Mucosa of descending colon (tissue), 3 donors: ENCODE results near the gene IMMP2L. TPM values are rescaled to one million over a fixed set of nuclear protein-coding genes. Genes with fewer than 3 reads are reported as not detected.

ENCODE experiments used
- ATAC-seq: fragments of 200-7000 bp; cut with Tn5 transposase; one replicate; pipeline ENCODE4 v1.9.1; 2020; ENCODE audit warnings: mild to moderate bottlenecking, moderate library complexity
- DNase-seq, 3 donors: peaks; one replicate each; pipeline ENCODE4 v3.0.0-alpha.2; 2020
- H3K36me3 ChIP-seq: fragments of 200-600 bp; one replicate; pipeline ENCODE4 v1.8.0; 2021; ENCODE audit warnings: low read depth, mild to moderate bottlenecking
- H3K4me1 ChIP-seq: fragments of 200-600 bp; one replicate; pipeline ENCODE4 v1.8.0; 2021; ENCODE audit warnings: low read depth, mild to moderate bottlenecking
- H3K4me3 ChIP-seq: fragments of 200-600 bp; one replicate; pipeline ENCODE4 v1.8.0; 2021; ENCODE audit warnings: mild to moderate bottlenecking
- H3K9me3 ChIP-seq: fragments of 200-600 bp; one replicate; pipeline ENCODE4 v1.8.0; 2021; ENCODE audit warnings: mild to moderate bottlenecking
- intact Hi-C, 2 donors: fragments of 100-400 bp; cut with DNase I in 1 of 2; cut with micrococcal nuclease in 1 of 2; formaldehyde crosslinking; loops; one replicate each; pipeline versions ENCODE4 v1.11.0 to v1.11.1; 2022; cut with DNase I, micrococcal nuclease
- total RNA-seq, 3 donors: library from RNA; stranded (reverse); fragmentation: NEBNext Ultra II Directional in 2 of 3; extraction: Animal tissue kit (Norgen Biotek cat#: 25700) in 2 of 3; gene quantifications; one replicate each; pipeline versions ENCODE4 v1.2.1 to v1.2.4, GENCODE V29; 2021 to 2023
- TF ChIP-seq, protein P1 (sequence below): fragments of 200-600 bp; IDR thresholded peaks from one replicate; pipeline ENCODE4 v1.8.0; 2022; ENCODE audit warnings: antibody characterized with exemption, mild to moderate bottlenecking
- donor health status: DM: no; HTN: no; CAD: no; lungs with moderate emphysema.
- donor health status: DM: no; HTN: no; CAD: no.
- donor health status: DM: no; HTN: yes; CAD: no.

Gene IMMP2L
- total RNA-seq, 3 donors from 2014 or later = 12.1 to 20.7 (median 17.7) TPM

DNA sequence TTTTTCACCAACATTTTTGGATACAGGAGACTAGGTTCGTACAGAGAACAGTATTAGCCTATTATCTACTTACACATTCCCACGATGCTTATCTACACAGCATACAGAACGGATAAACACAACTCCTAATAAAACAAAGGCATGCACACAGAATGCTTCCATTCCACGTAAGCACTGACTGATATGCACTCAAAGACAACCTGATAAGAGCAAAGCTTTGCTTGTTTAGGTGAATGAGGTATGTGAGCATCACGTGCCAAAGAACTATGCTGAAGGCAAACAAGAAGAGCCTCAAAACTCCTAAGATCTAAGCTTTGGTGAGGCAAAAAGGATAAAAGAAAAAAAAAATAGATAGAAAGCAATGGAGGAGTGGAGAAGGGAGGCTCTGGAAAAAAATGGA is 884.9 kb downstream of the IMMP2L start:
- peaks cover 8% of the 10 kb centered on the region for H3K9me3 ChIP-seq
- intact Hi-C loops = no loop called here
- peak; percentile 46 for ATAC-seq

DNA sequence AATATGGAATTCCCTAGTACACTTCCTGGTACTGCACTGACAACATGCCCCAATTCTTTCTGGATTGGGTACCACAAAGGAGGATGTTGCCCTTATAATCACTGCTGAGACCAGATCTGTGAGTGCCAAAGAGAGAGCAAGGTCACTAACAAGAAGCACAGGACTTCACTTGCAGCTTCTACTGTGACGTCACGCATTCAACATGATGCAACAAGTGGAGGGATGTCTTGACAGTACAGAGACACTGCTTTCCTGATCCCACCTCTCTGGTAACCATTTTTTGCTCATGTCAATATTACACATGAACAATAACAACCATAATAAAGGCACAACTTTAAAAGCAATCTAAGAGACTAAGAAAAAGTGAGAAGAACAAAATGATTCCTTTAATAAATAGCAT is 885.5 kb downstream of the IMMP2L start:
- no peak overlapping the region for H3K4me3 ChIP-seq
- no peak for ATAC-seq
- no peaks in the 10 kb centered on the region for H3K36me3 ChIP-seq

More for the DNA sequence above, 884.9 kb downstream of the IMMP2L start:
- Histone ChIP-seq H3K4me3 (no peak overlapping the region), H3K36me3 (no peaks in the 10 kb centered on the region), H3K4me1 (no peaks in the 10 kb centered on the region)
- TF ChIP-seq, protein P1, sequence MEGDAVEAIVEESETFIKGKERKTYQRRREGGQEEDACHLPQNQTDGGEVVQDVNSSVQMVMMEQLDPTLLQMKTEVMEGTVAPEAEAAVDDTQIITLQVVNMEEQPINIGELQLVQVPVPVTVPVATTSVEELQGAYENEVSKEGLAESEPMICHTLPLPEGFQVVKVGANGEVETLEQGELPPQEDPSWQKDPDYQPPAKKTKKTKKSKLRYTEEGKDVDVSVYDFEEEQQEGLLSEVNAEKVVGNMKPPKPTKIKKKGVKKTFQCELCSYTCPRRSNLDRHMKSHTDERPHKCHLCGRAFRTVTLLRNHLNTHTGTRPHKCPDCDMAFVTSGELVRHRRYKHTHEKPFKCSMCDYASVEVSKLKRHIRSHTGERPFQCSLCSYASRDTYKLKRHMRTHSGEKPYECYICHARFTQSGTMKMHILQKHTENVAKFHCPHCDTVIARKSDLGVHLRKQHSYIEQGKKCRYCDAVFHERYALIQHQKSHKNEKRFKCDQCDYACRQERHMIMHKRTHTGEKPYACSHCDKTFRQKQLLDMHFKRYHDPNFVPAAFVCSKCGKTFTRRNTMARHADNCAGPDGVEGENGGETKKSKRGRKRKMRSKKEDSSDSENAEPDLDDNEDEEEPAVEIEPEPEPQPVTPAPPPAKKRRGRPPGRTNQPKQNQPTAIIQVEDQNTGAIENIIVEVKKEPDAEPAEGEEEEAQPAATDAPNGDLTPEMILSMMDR = no peak
- no peak for DNase-seq

DNA sequence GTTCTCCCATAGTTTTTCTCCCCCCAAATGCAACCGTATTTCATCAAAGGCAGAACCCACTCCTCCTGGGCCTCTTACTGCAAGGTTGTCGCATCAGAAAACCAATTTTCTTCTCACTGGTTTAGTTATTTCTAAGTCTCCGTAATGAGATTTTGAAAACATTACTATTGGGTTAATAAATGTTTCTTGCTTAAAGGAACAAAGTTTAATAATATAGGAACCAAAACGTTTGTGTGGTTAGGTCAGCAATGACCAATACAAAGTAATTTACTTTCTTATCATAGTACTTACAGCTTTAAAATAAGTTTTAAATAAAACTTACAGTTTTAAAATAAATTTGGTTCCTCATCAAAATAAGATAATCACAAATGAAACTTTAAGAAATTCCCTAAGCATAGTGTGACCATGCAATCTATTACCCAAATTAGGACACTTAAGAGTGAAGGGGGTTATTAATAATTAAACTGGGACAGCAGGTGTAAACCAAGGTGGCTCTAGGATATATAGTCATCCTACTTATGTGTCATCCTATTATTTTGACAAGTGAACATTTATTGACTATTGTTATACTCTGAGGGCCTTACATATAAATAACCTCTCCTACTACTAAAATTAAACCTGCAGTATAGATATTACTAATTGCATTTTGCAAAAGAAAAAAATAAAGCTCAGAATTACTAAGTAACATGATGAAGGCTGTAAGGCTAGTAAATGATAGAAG is 886.7 kb downstream of the IMMP2L start:
- DNase-seq = no peak
- Histone ChIP-seq H3K9me3 (peaks cover 8% of the 10 kb centered on the region), H3K36me3 (no peaks in the 10 kb centered on the region), H3K4me3 (no peak overlapping the region), H3K4me1 (no peaks in the 10 kb centered on the region)
- no peak for ATAC-seq
- intact Hi-C loops = no loop called here
- TF ChIP-seq, protein P1 = no peak

More for the DNA sequence above, 885.5 kb downstream of the IMMP2L start:
- Histone ChIP-seq H3K9me3 (peaks cover 8% of the 10 kb centered on the region), H3K4me1 (no peaks in the 10 kb centered on the region)
- DNase-seq = no peak
- intact Hi-C loops = no loop called here
- TF ChIP-seq, protein P1 = no peak

DNA sequence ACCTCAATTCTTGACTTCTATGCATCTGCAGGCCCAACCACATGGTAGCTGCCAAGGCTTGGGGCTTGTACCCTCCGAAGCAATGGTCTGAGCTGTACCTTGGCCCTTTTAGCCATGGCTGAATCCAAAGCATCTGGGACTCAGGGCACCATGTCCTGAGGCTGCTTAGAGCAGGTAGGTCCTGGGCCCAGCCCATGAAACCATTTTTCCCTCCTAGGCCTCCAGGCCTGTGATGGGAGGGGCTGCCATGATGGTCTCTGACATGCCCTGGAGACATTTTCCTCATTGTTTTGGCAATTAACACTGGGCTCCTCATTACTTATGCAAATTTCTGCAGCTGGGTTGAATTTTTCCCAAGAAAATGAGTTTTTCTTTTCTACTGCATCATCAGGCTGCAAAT is 889.1 kb downstream of the IMMP2L start:
- H3K9me3 ChIP-seq = peaks cover 8% of the 10 kb centered on the region
- no peaks in the 10 kb centered on the region for H3K36me3 ChIP-seq
- ATAC-seq (no peak), DNase-seq (no peak)
- intact Hi-C loops = no loop called here
- H3K4me1 ChIP-seq = no peaks in the 10 kb centered on the region
- no peak overlapping the region for H3K4me3 ChIP-seq
- TF ChIP-seq, protein P1 = no peak

DNA sequence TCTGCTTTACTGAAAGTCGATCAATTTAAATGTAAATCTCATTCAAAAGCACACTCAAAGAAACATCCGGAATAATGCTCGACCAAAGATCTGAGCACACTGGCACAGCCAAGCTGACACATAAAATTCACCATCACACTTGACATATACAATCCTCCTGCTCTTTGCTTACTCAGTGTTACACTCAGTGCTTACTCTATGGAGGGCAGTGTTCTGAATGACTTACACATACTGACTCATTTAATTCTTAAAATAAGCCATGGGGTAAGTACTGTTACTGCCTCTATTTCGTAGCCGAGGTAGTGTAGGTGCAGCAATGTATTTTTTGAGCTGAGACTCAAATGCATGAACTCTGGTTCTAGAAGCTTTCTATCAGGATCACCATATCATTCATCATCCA is 892.9 kb downstream of the IMMP2L start:
- ATAC-seq (no peak), DNase-seq (no peak)
- TF ChIP-seq, protein P1 = no peak
- H3K4me1 ChIP-seq = no peaks in the 10 kb centered on the region
- intact Hi-C loops = no loop called here
- H3K36me3 ChIP-seq = no peaks in the 10 kb centered on the region
- H3K4me3 ChIP-seq = no peak overlapping the region
- peaks cover 8% of the 10 kb centered on the region for H3K9me3 ChIP-seq
